Mesenchymal stem cell (in vitro differentiated cells and primary cell): ENCODE data around the gene REXO4.

Source experiments
- DNase-seq: peaks from one replicate; pipeline ENCODE4 v3.0.0-alpha.2; 2013
- H2AFZ ChIP-seq: one replicate; pipeline ENCODE4 v1.6.1; 2013; ENCODE audit warnings: low read depth, mild to moderate bottlenecking, control low read depth, inconsistent platforms, low read length, moderate library complexity
- H2AK5ac ChIP-seq: 2 replicates; pipeline ENCODE4 v1.6.1; 2013; ENCODE audit warnings: low read length, moderate library complexity, mild to moderate bottlenecking, inconsistent platforms; ENCODE audit not compliant: severe bottlenecking
- H2BK120ac ChIP-seq: one replicate; pipeline ENCODE4 v1.6.1; 2013; ENCODE audit warnings: low read depth, mild to moderate bottlenecking, inconsistent platforms, low read length, moderate library complexity
- H2BK12ac ChIP-seq, 2 experiments: one replicate each; pipeline ENCODE4 v1.6.1; 2013; ENCODE audit warnings: inconsistent platforms in 2 of 2, low read length in 2 of 2, mild to moderate bottlenecking in 2 of 2, moderate library complexity in 2 of 2, control low read depth in 1 of 2
- H2BK15ac ChIP-seq: one replicate; pipeline ENCODE4 v1.6.1; 2013; ENCODE audit warnings: mild to moderate bottlenecking, low read depth, inconsistent platforms; ENCODE audit not compliant: poor library complexity, severe bottlenecking
- H2BK5ac ChIP-seq: 2 replicates; pipeline ENCODE4 v1.6.1; 2013; ENCODE audit warnings: low read depth, mild to moderate bottlenecking, low read length, control low read depth, inconsistent platforms; ENCODE audit not compliant: poor library complexity, severe bottlenecking
- H3K14ac ChIP-seq, 2 experiments: one replicate each; pipeline ENCODE4 v1.6.1; 2013; ENCODE audit warnings: inconsistent platforms in 2 of 2, low read length in 2 of 2, control low read depth in 1 of 2, mild to moderate bottlenecking in 1 of 2, moderate library complexity in 1 of 2
- H3K18ac ChIP-seq, 2 experiments: one replicate each; pipeline ENCODE4 v1.6.1; 2013; ENCODE audit warnings: inconsistent platforms in 2 of 2, low read length in 2 of 2, control low read depth in 1 of 2, low read depth in 1 of 2, mild to moderate bottlenecking in 1 of 2
- H3K23ac ChIP-seq, 2 experiments: one replicate each; pipeline ENCODE4 v1.6.1; 2013; ENCODE audit warnings: inconsistent platforms in 2 of 2, low read length in 2 of 2, mild to moderate bottlenecking in 2 of 2, moderate library complexity in 2 of 2, control low read depth in 1 of 2
- H3K27ac ChIP-seq: 2 replicates; pipeline ENCODE4 v1.5.1; 2013; ENCODE audit warnings: mild to moderate bottlenecking, moderate library complexity, low read length, control low read depth, inconsistent platforms; ENCODE audit not compliant: poor library complexity, severe bottlenecking
- H3K27me3 ChIP-seq, 2 experiments: 2 replicates each; pipeline versions ENCODE4 v1.6.1 to v1.7.0; 2013; ENCODE audit warnings: low read length in 2 of 2, mild to moderate bottlenecking in 2 of 2, moderate library complexity in 2 of 2, control low read depth in 1 of 2, inconsistent platforms in 1 of 2; ENCODE audit not compliant: control insufficient read depth in 1 of 2, insufficient read depth in 1 of 2
- H3K36me3 ChIP-seq, 2 experiments: 2 replicates each; pipeline versions ENCODE4 v1.6.1 to v1.7.0; 2013; ENCODE audit warnings: low read length in 2 of 2, control low read depth in 1 of 2, inconsistent platforms in 1 of 2, low read depth in 1 of 2, mild to moderate bottlenecking in 1 of 2; ENCODE audit not compliant: insufficient read depth in 2 of 2, control insufficient read depth in 1 of 2
- H3K4ac ChIP-seq, 2 experiments: one replicate each; pipeline ENCODE4 v1.6.1; 2013; ENCODE audit warnings: inconsistent platforms in 2 of 2, low read length in 2 of 2, mild to moderate bottlenecking in 2 of 2, moderate library complexity in 2 of 2, control low read depth in 1 of 2, low read depth in 1 of 2
- H3K4me1 ChIP-seq: 2 replicates; pipeline ENCODE4 v1.6.1; 2013; ENCODE audit warnings: low read depth, low read length, control low read depth; ENCODE audit not compliant: control insufficient read depth, insufficient read depth
- H3K4me2 ChIP-seq: 2 replicates; pipeline ENCODE4 v1.6.1; 2013; ENCODE audit warnings: low read length, mild to moderate bottlenecking, inconsistent platforms; ENCODE audit not compliant: poor library complexity, severe bottlenecking
- H3K4me3 ChIP-seq, 2 experiments: 2 replicates each; pipeline versions ENCODE4 v1.5.1 to v1.7.0; 2013; ENCODE audit warnings: low read length in 2 of 2, mild to moderate bottlenecking in 2 of 2, control low read depth in 1 of 2, low read depth in 1 of 2; ENCODE audit not compliant: insufficient read depth in 1 of 2
- H3K79me1 ChIP-seq: replicated peaks from 2 replicates; pipeline ENCODE4 v1.6.1; 2013; ENCODE audit warnings: mild to moderate bottlenecking, control low read depth, low read length, inconsistent platforms; ENCODE audit not compliant: poor library complexity, severe bottlenecking
- H3K9ac ChIP-seq: 2 replicates; pipeline ENCODE4 v1.7.0; 2013; ENCODE audit warnings: mild to moderate bottlenecking, low read length, moderate library complexity
- H3K9me3 ChIP-seq: 2 replicates; pipeline ENCODE4 v1.7.0; 2013; ENCODE audit warnings: mild to moderate bottlenecking, low read length; ENCODE audit not compliant: control insufficient read depth
- H4K8ac ChIP-seq: one replicate; pipeline ENCODE4 v1.6.1; 2013; ENCODE audit warnings: inconsistent platforms, mild to moderate bottlenecking, low read length, moderate library complexity
- H4K91ac ChIP-seq: one replicate; pipeline ENCODE4 v1.6.1; 2013; ENCODE audit warnings: mild to moderate bottlenecking, low read length, inconsistent platforms
- WGBS: methylation state at CpG from one replicate; pipeline ENCODE4 v1.1.7; 2013; ENCODE audit warnings: mixed read lengths; 5-methylcytosine and 5-hydroxymethylcytosine counted together

Gene REXO4

DNA sequence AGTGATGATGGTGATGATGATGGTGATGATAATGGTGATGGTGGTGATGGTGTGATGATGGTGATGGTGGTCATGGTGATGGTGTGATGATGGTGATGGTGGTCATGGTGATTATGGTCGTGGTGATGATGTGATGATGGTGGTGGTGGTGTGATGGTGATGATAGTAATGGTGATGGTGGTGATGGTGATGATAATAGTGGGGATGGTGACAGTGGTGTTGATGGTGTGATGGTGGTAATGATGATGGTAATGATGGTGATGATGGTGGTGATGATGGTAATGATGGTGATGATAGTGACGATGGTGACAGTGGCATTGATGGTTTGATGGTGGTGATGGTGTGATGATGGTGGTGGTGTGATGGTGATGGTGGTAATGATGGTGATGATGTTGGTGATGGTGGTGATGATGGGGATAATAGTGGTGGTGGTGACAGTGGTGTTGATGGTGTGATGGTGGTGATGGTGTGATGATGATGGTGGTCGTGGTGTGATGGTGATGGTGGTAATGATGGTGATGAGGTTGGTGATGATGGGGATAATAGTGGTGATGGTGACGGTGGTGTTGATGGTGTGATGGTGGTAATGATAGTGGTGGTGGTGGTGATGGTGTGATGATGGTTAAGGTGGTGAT is 35.2 kb downstream of the REXO4 start:
- H3K27ac ChIP-seq: no peak overlapping the region
- no peak overlapping the region for H4K91ac ChIP-seq
- no peak overlapping the region for H2BK120ac ChIP-seq
- 91% methylated on average over 4 of the region's 4 CpGs for WGBS
- H2BK12ac ChIP-seq: no peak overlapping the region
- no peak overlapping the region for H3K9ac ChIP-seq
- H2BK5ac ChIP-seq: no peak overlapping the region
- no peak overlapping the region for H2BK15ac ChIP-seq
- H4K8ac ChIP-seq: no peak overlapping the region
- H3K4ac ChIP-seq: no peak overlapping the region
- no peak for DNase-seq
- H3K4me3 ChIP-seq: no peak overlapping the region
- H3K23ac ChIP-seq: no peak overlapping the region
- H2AK5ac ChIP-seq: no peak overlapping the region
- H3K14ac ChIP-seq: no peak overlapping the region
- H3K9me3 ChIP-seq: no peaks in the 10 kb centered on the region
- no peak overlapping the region for H3K18ac ChIP-seq
- H2AFZ ChIP-seq: no peak overlapping the region
- no peaks in the 10 kb centered on the region for H3K79me1 ChIP-seq
- H3K4me2 ChIP-seq: no peak overlapping the region
- peaks cover 8% of the 10 kb centered on the region for H3K4me1 ChIP-seq
- no peaks in the 10 kb centered on the region for H3K36me3 ChIP-seq
- H3K27me3 ChIP-seq: peaks cover 0 to 1% of the 10 kb centered on the region in 2 experiments

DNA sequence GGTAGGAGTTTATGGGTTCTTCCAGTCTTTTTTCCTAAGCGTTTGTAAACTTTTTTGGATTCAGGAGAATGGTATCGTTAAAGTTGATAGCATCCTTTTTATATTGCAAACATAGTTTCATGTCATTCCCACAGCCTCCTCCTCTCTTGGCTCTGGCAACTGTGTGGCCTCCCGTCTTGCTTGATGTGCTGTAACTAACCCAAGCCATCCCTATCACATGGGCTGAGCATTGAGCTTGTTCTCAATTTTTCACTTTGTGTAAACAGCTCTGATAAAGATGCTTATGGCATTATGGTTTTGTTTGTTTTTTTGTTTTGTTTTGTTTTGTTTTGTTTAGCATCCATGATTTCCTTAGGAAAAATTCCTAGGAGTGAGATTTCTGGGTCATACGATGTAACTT is 37.1 kb downstream of the REXO4 start:
- Histone ChIP-seq H2AFZ (no peak overlapping the region), H2AK5ac (no peak overlapping the region), H3K36me3 (no peaks in the 10 kb centered on the region), H3K27me3 (no peaks in the 10 kb centered on the region), H3K14ac (no peak overlapping the region), H3K23ac (no peak overlapping the region), H3K9ac (no peak overlapping the region), H3K9me3 (no peaks in the 10 kb centered on the region), H2BK15ac (no peak overlapping the region), H4K91ac (no peak overlapping the region), H3K18ac (no peak overlapping the region), H3K4ac (no peak overlapping the region), H3K27ac (no peak overlapping the region), H3K4me1 (peaks cover 13% of the 10 kb centered on the region), H4K8ac (no peak overlapping the region), H3K4me2 (no peak overlapping the region), H2BK5ac (no peak overlapping the region), H3K79me1 (peaks cover 4% of the 10 kb centered on the region), H2BK12ac (no peak overlapping the region), H3K4me3 (no peak overlapping the region), H2BK120ac (no peak overlapping the region)
- 97% methylated on average over 4 of the region's 4 CpGs for WGBS
- DNase-seq: no peak

DNA sequence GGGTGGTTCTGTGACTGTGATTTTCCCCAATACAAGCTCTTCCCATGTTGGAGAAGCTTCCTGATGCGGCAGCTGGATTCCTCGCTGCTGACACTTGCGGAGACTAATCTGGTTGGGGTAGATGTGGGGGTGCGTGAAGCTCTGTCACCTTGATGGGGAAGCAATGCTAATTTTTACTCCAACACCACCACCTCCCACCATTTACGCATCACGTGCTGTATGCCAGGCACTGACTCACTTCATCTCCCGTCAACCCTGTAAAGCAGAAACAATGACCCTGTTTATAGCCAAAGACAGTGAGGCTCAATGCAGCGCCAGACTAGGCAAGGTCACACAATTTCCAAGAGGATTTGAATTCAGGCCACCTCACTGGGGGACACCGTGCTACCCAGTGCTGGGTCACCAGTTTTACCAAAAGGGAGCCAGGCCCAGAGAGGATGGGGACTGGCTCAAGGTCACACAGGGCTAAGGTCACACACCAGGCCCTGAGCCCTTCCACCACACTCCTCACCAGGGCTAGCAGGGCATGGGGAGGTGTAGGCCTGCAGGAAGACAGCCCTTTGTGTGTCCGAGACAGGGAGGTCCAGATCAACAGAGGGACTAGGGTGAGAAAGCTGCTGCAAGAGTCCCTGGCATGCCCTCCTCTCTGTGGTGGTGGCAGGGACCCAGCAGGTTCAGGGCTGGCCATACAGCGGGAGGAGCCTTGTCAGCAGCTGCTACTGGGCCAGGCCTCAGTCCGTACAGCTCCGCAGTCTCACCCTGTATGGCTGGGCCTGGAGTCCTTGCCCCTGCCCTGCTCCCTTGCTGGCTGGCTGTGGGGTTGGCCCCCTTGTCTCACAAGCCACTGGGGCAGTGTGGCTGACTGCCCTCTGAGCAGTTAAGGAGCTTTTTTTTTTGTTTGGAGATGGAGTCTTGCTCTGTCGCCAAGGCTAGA is 38.4 kb downstream of the REXO4 start:
- Histone ChIP-seq H3K9ac (no peak overlapping the region), H3K9me3 (no peaks in the 10 kb centered on the region), H3K4ac (no peak overlapping the region), H3K4me3 (no peak overlapping the region), H3K4me2 (no peak overlapping the region), H2BK15ac (no peak overlapping the region), H4K91ac (no peak overlapping the region), H3K23ac (no peak overlapping the region), H3K14ac (no peak overlapping the region), H2AFZ (no peak overlapping the region), H3K4me1 (peaks cover 13% of the 10 kb centered on the region), H2BK120ac (no peak overlapping the region), H3K27me3 (no peaks in the 10 kb centered on the region), H2AK5ac (no peak overlapping the region), H4K8ac (no peak overlapping the region), H3K27ac (no peak overlapping the region), H2BK12ac (no peak overlapping the region), H3K79me1 (peaks cover 4% of the 10 kb centered on the region), H3K36me3 (no peaks in the 10 kb centered on the region), H2BK5ac (no peak overlapping the region), H3K18ac (no peak overlapping the region)
- DNase-seq: no peak
- WGBS: 92% methylated on average over 13 of the region's 14 CpGs

DNA sequence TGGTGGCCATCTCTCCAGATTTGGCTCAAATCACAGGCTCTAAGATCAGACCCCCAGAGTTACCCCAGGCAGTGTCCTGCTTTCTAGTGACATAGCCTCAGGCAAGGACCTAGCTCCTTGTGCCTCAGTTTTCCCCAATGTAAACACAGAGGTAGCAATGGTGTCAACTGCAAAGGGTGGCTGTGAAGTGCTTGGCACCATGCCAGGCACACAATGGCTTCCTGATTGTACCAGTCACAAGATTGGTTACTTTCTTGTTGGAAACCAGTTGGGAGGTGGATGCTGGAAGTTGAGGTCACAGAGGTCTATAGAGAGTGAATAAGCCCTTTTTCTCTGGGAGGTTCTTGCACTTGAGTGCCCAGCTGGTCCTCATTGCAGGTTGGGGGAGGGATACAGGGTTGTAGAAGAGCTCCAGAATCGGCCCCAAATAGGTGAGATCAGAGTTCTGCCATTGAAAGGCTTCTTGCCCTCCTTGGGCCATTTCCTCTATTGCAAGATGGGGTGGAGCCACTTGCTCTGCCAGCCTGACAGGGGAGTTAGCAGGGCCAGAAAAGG is 39.3 kb downstream of the REXO4 start:
- Histone ChIP-seq H2BK5ac (no peak overlapping the region), H2BK12ac (no peak overlapping the region), H3K9me3 (no peaks in the 10 kb centered on the region), H3K36me3 (peaks cover 0 to 1% of the 10 kb centered on the region in 2 experiments), H2BK120ac (no peak overlapping the region), H3K4me3 (peak overlapping the region in 1 of 2 experiments; percentile 41), H3K27me3 (no peaks in the 10 kb centered on the region), H3K79me1 (peaks cover 4% of the 10 kb centered on the region), H2BK15ac (no peak overlapping the region), H3K9ac (peak overlapping the region; percentile 47), H4K8ac (no peak overlapping the region), H2AFZ (no peak overlapping the region), H3K14ac (no peak overlapping the region), H3K4me1 (peaks cover 17% of the 10 kb centered on the region), H3K23ac (no peak overlapping the region), H3K18ac (no peak overlapping the region), H3K4me2 (no peak overlapping the region), H3K27ac (no peak overlapping the region), H3K4ac (no peak overlapping the region), H4K91ac (no peak overlapping the region), H2AK5ac (no peak overlapping the region)
- WGBS: 93% methylated on average over 1 of the region's 1 CpG
- DNase-seq: no peak
